HG02610 (cell line): ENCODE results near the gene PI4KB.

Source experiments
- ATAC-seq: cut with Tn5 transposase; IDR thresholded peaks from one replicate; pipeline ENCODE4 v1.9.1; 2021; ENCODE audit warnings: mild to moderate bottlenecking, moderate library complexity; ENCODE audit not compliant: unreplicated experiment

Gene PI4KB

GRCh38 chr1:151312826-151313225, 14.4 kb downstream of the PI4KB start:
- ATAC-seq = no peak

GRCh38 chr1:151312411-151312810, 14.8 kb downstream of the PI4KB start:
- ATAC-seq = no peak

GRCh38 chr1:151311589-151312331, 15.5 kb downstream of the PI4KB start:
- ATAC-seq = no peak

GRCh38 chr1:151311011-151311410, 16.2 kb downstream of the PI4KB start:
- ATAC-seq = no peak

GRCh38 chr1:151309811-151310323, 17.3 kb downstream of the PI4KB start:
- ATAC-seq = no peak

- no peak for ATAC-seq
Measured at GRCh38 chr1:151294742-151295462, 32.3 kb downstream of the PI4KB start.

GRCh38 chr1:151293093-151293492, 34.1 kb downstream of the PI4KB start:
- no peak for ATAC-seq

- ATAC-seq = no peak
Measured at GRCh38 chr1:151292207-151293030, 34.8 kb downstream of the PI4KB start.

- ATAC-seq = no peak
Measured at GRCh38 chr1:151290709-151291303, 36.4 kb downstream of the PI4KB start.

- ATAC-seq = no peak
Measured at GRCh38 chr1:151289991-151290708, 37.1 kb downstream of the PI4KB start.

GRCh38 chr1:151289080-151289935, 37.9 kb downstream of the PI4KB start:
- no peak for ATAC-seq

- no peak for ATAC-seq
Measured at GRCh38 chr1:151288502-151288901, 38.7 kb downstream of the PI4KB start.

- ATAC-seq = no peak
Measured at GRCh38 chr1:151287767-151288500, 39.3 kb downstream of the PI4KB start.

- no peak for ATAC-seq
Measured at GRCh38 chr1:151287341-151287699, 39.9 kb downstream of the PI4KB start.

GRCh38 chr1:151286619-151287340, 40.4 kb downstream of the PI4KB start:
- no peak for ATAC-seq

GRCh38 chr1:151284013-151284577, 43.1 kb downstream of the PI4KB start:
- no peak for ATAC-seq

GRCh38 chr1:151282883-151283725, 44.1 kb downstream of the PI4KB start:
- ATAC-seq = no peak
